GM18502 (cell line): Measurements from ENCODE around the gene NAT16.

ENCODE experiments used
- ATAC-seq: cut with Tn5 transposase; IDR thresholded peaks from one replicate; pipeline ENCODE4 v1.9.1; 2021; ENCODE audit warnings: mild to moderate bottlenecking; ENCODE audit not compliant: unreplicated experiment, poor library complexity

NAT16 gene

GRCh38 chr7:101180130-101180755, at the start of gene NAT16:
Gene NAT16, minus strand, starts transcription at chr7:101180293. Its CDS starts 5,486 bp downstream, at chr7:101174807.
- ATAC-seq: no peak

GRCh38 chr7:101226721-101227120, 46.6 kb upstream of the NAT16 start:
- ATAC-seq: no peak

- ATAC-seq: no peak
These were observed 45.6 kb upstream of the NAT16 start for GRCh38 chr7:101225650-101226049.

GRCh38 chr7:101223528-101223927, 43.4 kb upstream of the NAT16 start:
- no peak for ATAC-seq

- no peak for ATAC-seq
These were observed 42.3 kb upstream of the NAT16 start for GRCh38 chr7:101222275-101222830.

- no peak for ATAC-seq
These were observed 40.2 kb upstream of the NAT16 start for GRCh38 chr7:101220295-101220694.

- peak; percentile 19 for ATAC-seq
These were observed 38.4 kb upstream of the NAT16 start for GRCh38 chr7:101218236-101219125.

- peak; percentile 64 for ATAC-seq
These were observed 37.5 kb upstream of the NAT16 start, which contains the start of the genes PLOD3 and ZNHIT1 for GRCh38 chr7:101217388-101218235. Gene PLOD3, minus strand, starts transcription at chr7:101217581. Its CDS starts 307 bp downstream, at chr7:101217274. Gene ZNHIT1, plus strand, starts transcription at chr7:101218165. Its CDS starts 31 bp downstream, at chr7:101218196.

- peak; percentile 22 for ATAC-seq
These were observed 36.8 kb upstream of the NAT16 start for GRCh38 chr7:101216860-101217387.

GRCh38 chr7:101216001-101216859, 36.1 kb upstream of the NAT16 start:
- no peak for ATAC-seq

- no peak for ATAC-seq
These were observed 31.9 kb upstream of the NAT16 start for GRCh38 chr7:101212014-101212413.

GRCh38 chr7:101211501-101211900, 31.4 kb upstream of the NAT16 start:
- ATAC-seq: no peak

- ATAC-seq: no peak
These were observed 30.1 kb upstream of the NAT16 start for GRCh38 chr7:101210143-101210542.

- no peak for ATAC-seq
These were observed 28.7 kb upstream of the NAT16 start for GRCh38 chr7:101208794-101209193.

GRCh38 chr7:101207459-101207858, 27.4 kb upstream of the NAT16 start:
- no peak for ATAC-seq

- ATAC-seq: no peak
These were observed 26.6 kb upstream of the NAT16 start for GRCh38 chr7:101206665-101207042.

- no peak for ATAC-seq
These were observed 26.0 kb upstream of the NAT16 start for GRCh38 chr7:101205901-101206664.
